ENCODE data around the gene ZNF48.
"Not testable (repeated sequence)": the region's sequence is repeated elsewhere in the genome, so short reads cannot be mapped to it uniquely, and the experiment has no call there.

Gene ZNF48

DNA sequence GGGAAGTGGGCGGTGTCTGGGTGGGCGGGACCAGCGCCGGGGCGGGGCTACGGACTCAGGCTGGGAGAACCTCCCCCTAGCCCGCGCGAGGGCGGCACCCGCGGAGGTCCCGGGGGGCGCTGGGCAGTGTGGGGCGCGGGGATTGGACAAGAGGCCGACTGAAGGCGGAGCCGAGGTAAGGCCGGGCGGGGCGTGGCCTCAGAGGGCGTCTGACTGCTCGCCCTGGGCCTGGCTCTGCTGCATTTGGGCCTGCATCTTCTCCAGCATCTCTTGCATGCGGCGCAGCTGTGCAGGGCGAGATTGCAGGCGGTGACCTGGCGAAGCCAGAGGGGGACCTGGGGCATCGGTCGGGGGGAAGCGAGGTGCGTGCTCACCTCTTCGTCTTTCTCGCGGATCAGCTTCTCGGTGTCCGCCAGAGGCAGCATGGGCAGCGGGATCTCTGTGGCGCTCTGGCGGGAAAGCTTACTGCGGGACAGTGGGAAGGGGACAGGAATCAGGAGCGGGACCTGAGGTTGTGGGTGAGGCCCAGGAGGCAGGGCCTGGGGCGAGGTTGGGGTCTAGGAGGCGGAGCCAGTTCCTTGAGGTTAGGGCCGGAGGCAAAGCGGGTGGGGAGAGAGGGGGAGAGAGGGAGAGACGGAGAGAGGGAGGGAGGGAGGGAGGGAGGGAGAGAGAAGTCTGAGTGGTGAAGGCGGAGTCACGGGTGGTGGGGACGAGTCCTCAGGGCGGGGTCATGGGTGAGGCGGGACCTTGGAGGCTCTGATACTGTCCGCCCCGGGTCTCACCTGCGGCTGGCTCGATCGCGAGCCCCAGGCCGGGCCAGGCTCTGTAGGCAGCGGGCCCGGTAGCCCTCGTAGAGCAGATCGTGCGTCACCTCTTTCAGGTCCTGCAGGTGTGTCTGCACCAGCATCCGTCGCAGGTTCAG, 16.7 kb upstream of the ZNF48 start:
- peak; percentile 98 for DNase-seq

DNA sequence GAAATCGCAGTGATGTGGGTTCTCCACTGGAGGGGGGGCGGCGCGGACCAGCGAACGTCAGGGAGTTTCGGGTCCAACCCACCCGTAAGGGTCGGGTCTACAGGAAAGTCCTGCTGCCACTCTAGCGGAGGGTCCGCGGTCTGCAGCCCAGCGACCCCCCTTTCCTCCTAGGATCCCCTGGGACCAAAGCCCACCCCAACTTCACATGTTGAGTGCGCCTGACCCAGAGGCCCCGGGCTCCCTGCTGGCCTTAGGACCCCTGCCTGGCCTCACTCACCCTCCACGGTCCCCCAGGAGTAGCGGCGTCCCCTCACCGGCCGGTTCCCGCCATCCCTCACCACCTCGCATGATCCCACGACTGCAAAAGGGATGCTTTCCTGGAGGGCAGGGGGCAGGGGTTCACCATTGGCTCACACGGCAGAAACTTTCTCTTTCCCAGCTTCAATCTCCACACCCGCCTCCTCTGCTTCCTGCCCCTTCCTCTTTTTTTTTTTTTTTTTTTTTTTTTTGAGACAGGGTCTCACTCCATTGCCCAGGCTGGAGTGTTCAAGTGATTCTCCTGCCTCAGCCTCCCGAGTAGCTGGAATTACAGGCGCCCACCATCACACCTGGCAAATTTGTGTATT, 15.9 kb upstream of the ZNF48 start:
- no peak for DNase-seq

DNA sequence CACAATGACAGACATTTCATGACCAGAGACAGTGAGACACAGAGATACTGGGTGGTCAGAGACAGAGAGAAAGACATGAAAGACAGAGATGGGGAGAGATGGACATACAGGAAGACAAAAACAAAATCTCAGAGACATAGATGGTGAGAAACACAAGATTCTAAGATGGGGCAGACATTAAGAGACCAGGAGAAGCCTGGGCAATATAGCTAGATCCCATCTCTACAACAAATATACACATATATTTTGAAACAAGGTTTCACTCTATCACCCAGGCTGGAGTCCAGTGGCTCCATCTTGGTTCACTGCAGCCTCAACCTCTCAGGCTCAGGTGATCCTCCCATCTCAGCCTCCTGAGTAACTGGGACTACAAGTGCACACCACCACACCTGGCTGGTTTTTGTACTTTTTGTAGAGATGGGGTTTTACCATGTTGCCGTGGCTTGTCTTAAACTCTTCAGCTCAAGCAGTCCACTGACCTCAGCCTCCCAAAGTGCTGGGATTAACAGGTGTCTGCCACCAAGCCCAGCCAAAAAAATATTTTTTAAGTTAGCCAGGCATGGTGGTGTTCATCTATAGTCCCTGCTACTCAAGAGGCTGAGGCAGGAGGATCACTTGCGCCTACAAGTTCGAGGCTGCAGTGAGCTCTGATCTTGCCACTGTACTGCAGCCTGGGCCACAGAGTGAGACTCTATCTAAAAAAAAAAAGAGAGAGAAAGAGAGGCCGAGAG, 15.0 kb upstream of the ZNF48 start:
- no peak for DNase-seq

DNA sequence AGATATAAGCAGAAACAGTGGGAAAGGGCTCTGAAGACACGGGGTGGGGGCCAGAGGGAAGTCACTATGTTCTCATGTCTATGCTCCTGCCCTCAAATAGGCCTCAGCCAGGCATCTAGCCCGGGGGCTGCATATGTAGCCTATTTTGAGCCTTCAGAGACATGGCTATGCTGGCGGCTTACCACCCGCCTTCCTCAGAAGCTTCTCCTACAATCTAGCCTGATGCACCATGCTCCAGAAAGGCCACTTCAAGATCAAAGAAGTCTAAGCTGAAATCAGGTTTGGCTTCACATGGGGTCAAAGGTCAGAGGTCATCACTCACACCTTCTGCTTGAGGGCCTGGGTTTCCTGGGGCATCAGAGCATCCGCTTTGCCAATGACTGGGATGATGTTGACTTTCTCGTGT, 14.4 kb upstream of the ZNF48 start:
- no peak for DNase-seq

DNA sequence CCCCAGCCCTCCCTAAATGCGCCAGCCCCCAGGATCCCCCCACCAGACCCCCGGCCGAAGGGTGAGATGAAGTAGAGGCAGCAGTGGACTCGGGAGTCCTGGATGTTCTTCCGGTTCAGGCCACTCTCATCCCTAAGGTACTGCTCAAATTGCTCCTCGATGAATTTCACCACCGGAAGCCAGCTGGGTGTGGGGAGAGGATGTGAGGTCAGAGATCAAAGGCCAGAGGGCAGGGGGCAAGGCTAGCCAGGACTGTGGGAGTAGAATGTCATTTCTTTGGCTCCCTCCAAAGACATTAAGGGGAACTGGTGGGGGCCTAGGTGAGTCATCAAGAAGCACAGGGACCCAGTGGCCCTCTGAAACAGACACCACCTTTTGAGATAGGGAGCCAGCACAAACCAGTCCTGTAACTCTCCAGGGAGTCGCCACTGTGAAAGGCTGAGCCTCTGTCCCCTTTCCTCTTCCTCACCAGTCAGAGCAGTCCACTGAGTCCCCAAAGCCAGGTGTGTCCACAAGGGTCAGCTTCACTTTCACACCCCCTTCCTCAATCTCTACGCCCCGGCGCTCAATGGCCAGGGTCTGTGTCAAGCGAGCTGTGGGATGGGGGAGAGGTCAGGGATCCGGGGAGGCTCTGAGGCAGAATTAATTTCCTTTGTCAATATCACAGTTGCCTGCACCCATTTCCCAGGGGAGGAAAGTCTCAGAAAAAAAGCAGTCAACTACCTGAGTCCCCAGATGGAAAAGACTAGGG, 13.8 kb upstream of the ZNF48 start:
- peak; percentile 73 for DNase-seq

DNA sequence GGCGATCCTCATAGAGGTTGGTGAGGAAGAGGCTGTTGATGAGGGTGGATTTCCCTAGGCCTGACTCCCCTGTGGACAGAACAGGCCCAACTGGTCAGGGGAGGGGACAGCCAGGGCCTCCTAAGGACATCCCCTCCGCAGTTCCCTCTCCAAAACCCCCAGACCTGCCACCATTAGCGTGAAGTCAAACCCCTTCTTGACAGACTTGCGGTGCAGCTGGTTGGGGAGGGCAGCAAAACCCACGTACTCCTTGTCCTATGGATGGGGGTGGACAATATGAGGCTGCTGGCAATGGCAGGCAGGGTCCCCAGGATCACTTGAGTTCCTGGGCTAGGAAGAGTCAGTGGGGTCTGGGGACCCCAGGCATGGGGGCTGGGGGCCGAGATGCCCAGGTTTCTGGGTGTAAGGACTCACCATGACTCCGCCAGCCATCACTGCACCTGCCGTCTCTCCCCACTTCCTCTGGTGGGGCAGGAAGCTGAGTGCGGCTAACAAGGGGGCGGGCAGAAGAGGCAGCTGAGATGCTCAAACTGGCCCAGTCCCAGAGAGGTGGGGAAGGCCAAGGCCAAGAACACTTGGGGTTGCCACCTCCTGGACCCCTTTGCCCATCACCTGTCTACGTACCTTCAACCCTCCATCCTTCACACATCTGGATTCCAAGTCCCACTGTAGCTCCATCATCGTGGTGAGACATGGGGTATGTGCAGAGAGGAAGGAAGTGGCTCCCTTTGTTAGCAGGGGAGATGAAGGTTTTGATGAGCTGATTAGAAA, 12.9 kb upstream of the ZNF48 start, which contains the start of gene SEPTIN1:
TSS of gene SEPTIN1 (minus strand) at position 451 of the 771 bp plus-strand sequence. CDS start at position 432, 19 bp downstream.
- DNase-seq: peak; percentile 74

DNA sequence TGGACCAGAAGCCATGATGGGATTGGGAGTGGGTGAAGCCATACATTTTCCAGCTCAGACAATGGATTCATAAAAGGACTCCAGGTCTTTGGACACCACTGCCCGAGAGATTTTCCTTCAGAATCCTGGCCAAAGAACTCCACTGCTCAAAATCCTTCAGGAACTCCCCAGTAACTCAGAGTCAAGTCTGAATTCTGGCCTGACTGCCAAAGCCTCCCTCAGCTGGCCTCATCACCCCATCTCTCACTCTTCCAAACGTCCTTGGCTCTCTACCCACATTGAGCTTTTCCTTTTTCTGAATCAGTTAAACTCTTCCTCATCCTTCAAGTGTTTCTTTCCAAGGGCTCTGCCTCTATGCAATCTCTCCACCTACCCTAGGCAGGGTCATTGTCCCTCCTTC, 11.7 kb upstream of the ZNF48 start:
- no peak for DNase-seq

DNA sequence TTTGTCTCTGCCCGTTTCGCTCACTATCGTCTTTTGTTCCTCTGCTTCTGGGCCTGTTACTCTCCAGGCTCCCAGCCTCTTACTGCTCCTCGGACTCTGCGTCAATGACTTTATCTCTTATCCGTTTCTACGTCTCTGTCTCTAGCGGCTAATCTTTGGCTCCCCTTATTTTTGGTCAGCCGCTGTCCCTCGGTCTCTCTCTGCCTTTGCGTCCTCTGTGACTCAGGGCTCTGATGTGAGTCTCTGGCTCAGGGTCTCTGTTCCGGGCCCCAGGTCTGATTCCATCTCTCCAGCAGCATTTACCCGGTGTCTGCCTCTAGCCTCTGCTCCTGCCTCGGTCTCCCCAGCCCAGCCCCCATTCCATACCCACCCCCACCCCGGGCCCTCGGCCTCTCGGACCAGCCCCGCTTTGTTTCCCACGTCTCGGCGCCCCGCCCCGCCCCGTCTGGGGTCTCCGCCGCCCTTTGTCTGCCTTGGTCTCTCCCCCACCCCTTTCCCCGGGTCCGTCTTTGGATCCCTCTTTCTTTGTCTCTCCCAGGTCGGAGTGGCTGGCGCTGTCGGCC, 547 bp upstream of the ZNF48 start:
- DNase-seq: no peak

DNA sequence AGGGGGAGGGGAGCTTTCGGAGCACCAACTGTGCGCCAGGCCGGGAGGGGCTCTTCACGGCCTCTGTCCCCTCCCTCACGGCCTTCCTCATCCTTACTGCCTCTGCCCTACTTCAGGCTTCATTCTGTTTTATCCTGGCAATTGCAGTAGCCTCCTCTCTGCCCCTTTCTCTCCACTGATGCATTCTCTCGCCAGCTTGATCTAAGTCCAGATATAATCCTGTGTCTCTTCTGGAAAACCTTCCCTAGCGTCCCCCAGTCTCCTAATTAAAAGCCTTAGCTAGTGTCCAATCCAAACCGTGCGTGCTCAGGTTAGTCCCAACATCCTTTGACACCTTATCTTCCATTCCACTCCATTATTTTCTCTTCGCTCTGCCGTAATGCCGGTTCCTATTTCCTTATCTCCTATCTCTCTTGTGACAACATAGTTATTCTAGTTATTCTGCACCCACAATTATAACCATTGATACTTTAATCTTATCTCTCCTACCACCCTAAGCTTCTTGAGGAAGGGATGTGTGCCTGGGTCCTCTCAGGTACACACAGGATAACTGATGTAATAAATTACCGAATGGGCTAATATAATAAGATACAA, 869 bp downstream of the ZNF48 start:
- DNase-seq: no peak

DNA sequence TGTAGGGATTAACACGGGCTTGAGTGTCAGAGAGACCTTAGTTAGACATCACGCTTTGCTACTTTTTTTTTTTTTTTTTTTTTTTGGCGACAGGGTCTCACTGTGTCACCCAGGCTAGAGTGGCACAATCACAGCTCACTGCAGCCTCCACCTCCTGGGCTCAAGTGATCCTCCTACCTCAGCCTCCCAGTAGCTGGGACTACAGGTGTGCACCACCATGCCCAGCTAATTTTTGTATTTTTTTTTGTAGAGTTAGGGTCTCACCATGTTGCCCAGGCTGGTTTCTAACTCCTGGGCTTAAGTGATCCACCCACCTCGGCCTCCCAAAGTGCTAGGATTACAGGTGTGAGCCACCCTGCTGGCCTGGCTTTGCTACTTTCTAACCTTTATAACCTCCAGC, 1.4 kb downstream of the ZNF48 start:
- DNase-seq: not testable (repeated sequence)

DNA sequence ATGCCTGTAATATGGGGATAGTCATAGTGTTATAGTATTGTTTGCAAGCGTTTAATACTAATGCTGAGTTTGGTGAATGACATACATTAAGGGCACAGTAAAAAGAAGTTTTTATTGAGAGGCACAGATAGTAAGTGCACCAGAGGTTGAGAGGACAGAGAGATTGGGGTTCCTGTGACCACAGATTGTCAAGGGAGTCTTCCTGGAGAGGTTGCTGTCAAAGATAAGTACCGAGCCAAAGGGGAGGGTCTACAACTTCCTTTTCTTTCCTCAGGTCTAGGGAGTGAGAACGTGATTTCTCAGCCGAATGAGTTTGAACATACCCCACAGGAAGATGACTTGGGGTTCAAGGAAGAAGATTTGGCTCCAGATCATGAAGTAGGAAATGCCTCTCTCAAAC, 1.8 kb downstream of the ZNF48 start:
- DNase-seq: no peak

DNA sequence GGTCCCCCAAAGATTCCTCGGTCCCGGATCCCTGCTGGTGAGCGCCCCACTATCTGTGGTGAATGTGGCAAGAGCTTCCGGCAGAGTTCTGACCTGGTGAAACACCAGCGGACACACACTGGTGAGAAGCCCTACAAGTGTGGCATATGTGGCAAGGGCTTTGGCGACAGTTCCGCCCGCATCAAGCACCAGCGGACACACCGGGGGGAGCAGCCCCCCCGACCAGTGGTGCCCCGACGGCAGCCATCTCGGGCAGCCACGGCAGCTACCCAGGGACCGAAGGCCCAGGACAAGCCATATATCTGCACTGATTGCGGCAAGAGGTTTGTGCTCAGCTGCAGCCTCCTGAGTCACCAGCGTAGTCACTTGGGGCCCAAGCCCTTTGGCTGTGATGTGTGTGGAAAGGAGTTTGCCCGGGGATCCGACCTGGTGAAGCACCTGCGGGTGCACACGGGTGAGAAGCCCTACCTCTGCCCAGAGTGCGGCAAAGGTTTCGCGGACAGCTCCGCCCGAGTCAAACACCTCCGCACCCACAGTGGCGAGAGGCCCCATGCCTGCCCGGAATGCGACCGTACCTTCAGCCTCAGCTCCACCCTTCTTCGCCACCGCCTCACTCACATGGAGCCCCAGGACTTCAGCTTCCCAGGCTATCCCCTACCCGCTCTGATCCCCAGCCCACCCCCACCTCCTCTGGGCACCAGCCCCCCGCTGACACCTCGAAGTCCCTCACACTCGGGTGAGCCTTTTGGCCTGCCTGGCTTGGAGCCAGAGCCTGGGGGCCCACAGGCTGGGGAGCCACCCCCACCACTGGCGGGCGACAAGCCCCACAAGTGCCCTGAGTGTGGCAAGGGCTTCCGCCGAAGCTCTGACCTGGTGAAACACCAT, 2.8 kb downstream of the ZNF48 start:
- peak; percentile 30 for DNase-seq

DNA sequence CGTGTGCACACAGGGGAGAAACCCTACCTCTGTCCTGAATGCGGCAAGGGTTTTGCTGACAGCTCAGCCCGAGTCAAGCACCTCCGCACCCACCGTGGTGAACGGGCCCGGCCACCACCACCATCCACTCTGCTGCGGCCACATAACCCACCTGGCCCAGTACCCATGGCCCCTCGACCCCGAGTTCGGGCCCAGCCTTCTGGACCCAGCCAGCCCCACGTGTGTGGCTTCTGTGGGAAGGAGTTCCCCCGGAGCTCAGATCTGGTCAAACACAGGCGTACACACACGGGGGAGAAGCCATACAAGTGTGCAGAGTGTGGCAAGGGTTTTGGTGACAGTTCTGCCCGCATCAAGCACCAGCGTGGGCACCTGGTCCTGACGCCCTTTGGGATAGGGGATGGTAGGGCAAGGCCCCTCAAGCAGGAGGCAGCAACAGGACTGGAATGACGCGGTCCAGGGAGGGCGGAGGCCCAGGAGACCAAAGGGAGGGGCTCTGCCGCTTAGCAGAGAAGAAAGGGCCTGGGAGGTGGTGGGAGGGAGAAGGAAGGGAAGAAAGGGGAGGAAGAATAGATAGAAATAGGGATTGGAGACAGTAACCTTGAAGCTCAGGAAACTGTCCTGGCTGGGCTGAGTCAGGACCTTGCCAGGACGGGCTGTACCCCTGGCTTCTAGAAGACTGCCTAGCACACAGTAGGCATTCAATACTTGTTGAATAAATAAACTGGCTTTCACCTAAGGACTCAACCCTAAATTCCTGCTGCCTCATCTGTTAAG, 3.6 kb downstream of the ZNF48 start:
- DNase-seq: no peak

DNA sequence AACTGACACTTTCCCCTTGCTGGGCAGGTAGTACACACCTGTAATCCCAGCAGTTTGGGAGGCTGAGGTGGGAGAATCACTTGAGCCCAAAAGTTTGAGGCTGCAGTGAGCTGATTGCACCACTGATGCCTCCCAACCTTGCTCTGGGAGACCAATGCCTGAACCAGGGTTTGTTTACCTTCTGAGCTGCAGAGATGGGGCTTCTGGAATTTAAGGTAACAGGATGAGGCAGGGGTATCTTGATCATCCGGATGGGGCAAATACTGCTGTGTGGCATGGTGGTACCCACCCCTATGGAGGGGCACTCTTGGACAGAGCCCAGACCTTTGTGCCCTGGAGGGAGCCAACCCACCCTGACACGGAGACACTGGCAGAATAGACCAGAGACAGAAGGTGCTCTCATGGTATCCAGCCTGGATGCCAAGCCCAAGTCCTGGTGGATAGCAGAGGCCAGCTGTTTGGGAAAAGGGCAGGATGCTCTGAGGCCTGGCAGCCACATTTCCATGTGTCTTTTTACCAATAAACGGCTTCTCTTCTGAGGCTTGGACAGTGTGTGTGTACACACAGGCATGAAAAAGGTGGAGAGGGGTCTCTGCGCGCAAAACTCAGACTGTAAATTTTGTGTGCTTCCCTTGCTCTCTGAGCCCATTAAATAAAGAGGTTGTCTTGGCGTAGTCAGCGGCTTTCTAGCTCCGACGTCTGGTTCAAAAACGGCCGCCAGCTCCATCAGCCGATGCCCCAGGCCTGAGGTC, 4.4 kb downstream of the ZNF48 start:
- no peak for DNase-seq

DNA sequence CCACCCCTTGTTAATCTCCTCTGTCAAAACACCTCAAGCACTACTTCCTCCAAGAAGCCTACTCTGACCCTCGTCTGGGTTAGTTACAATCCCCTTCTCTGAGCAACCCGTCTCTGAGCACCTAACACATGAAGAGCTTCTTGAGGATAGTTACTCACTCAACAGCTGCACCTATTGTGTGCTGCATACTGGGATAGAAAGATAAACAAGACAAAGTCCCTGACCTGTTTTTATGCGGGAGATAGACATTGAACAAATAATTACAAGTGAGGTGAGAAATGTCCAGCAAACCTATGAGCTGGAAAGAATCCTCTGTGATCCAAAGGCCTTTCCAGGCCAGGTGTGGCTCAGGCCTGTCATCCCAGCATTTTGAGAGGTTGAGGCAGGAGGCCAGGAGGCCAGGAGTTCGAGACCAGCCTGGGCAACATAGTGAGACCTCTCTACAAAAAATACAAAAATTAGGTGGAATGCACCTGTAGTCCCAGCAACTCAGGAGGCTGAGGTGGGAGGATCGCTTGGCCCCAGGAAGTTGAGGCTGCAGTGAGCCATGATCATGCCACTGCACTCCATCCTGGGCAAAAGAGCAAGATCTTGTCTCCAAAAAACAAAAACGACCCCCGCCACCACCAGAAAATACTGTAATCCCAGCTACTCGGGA, 6.7 kb downstream of the ZNF48 start:
- no peak for DNase-seq

DNA sequence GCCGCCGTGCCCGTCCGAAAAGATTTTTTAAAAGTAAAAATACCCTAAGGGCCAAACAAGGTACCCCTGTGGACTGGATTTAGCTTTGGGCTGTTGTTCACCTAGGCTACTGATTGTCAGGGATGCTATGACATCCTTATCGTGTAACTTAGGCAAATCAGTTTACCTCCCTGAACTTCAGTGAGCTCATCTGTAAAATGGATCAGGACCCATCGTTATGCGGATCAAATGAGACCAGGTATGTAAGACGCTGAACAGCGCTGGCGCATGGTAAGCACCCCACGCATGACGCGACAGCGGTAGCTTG, 11.5 kb downstream of the ZNF48 start:
- no peak for DNase-seq

DNA sequence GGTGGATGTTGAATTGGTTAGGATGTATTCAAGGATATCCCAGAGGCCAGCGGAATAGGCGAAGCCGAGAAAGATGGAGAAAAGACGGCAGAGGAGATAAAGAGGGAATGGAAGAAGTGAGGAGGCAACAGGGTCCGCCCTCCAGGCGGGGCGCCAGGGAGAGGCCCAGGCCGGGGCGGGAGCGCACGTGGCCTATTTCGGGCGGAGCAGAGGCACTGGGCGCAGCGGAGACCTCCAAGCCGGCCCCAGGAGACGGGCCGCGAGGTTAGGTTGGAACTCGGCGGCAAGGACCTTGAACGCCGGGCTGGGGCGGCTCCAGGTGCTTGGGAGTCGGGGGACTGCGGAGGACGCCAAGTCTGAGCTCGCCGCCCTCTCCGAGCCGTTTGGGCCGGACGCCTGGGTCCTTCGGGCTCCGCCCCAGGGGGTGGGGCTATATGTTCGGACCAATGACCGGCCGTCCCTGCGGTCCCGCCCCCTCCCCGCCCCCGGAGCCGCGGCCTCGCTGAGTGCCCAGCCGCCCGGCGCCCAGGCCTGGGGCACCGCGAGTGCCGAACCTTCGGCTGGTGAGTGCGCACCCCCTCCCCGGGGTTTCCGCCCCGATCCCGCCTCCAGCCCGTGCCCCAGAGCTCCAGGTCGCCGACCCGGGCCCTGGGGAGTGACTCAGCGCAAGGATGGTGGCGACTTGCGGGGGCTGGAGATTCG, 12.0 kb downstream of the ZNF48 start, which contains the start of gene ZNF771:
TSS of gene ZNF771 (plus strand) at position 505 of the 702 bp plus-strand sequence. CDS start 448 bp downstream, outside the sequence.
- DNase-seq: peak; percentile 86
